A549 (cell line): Measurements from ENCODE around the gene KCNA5. TPM values are rescaled to one million over a fixed set of nuclear protein-coding genes. Genes with fewer than 3 reads are reported as not detected.

Source experiments
- ATAC-seq, 2 experiments: fragments of 200-7000 bp in 1 of 2; fragments of >200 bp in 1 of 2; cut with Nextera tagmentation in 1 of 2; cut with Tn5 transposase in 1 of 2; 3 replicates each; pipeline versions ENCODE4 v1.8.0 to v1.9.1; 2018 to 2020; ENCODE audit warnings: mild to moderate bottlenecking in 1 of 2, moderate library complexity in 1 of 2
- CTCF ChIA-PET: fragments of 300-600 bp; sonication (Branson Sonifier 250); formaldehyde crosslinking; extraction: SDS; loops from one replicate; lab custom pipeline; 2021; ENCODE audit warnings: antibody characterized with exemption, inconsistent platforms; lab: Yijun Ruan, JAX
- POLR2A ChIA-PET: fragments of 350-600 bp; formaldehyde crosslinking; extraction: SDS; loops from one replicate; lab custom pipeline; 2021; ENCODE audit warnings: antibody characterized with exemption, inconsistent platforms; lab: Yijun Ruan, JAX
- DNase-seq, 2 experiments: peaks; one replicate each; pipeline versions ENCODE4 v3.0.0 to v3.0.0-alpha.2; 2011 to 2016; ENCODE audit warnings: low read depth in 1 of 2, low spot score in 1 of 2
- FAIRE-seq: peaks from 2 replicates; lab custom pipeline; 2011; peaks lifted over from hg19 to GRCh38; lab: Jason Lieb, UNC
- H3K27ac ChIP-seq, 2 experiments: fragments of >200 bp; sonication (Bioruptor Twin); formaldehyde crosslinking; 3 replicates each; pipeline ENCODE4 v1.5.1; 2016 to 2017
- H3K4me1 ChIP-seq: fragments of >200 bp; sonication (Bioruptor Twin); formaldehyde crosslinking; 3 replicates; pipeline ENCODE4 v1.6.1; 2016
- H3K4me2 ChIP-seq: fragments of >200 bp; sonication (Bioruptor Twin); formaldehyde crosslinking; 3 replicates; pipeline ENCODE4 v1.6.1; 2016
- H3K4me3 ChIP-seq: fragments of >200 bp; sonication (Bioruptor Twin); formaldehyde crosslinking; 3 replicates; pipeline ENCODE4 v1.5.1; 2016
- H3K9me3 ChIP-seq: fragments of >200 bp; sonication (Bioruptor Twin); formaldehyde crosslinking; 3 replicates; pipeline ENCODE4 v1.6.1; 2016
- CBX8 ChIP-seq: fragments of 200-600 bp; sonication (generic); IDR thresholded peaks from 2 replicates; pipeline ENCODE4 v1.6.1; 2016
- EP300 ChIP-seq, 2 experiments: fragments of >200 bp; sonication (Bioruptor Twin); formaldehyde crosslinking; IDR thresholded peaks; 2 replicates in 1 of 2; 3 replicates in 1 of 2; pipeline ENCODE4 v1.6.1; 2016 to 2017
- FOSB ChIP-seq: fragments of 250-450 bp; sonication (Bioruptor Pico); IDR thresholded peaks from 2 replicates; pipeline ENCODE4 v1.5.0; 2020; ENCODE audit warnings: mild to moderate bottlenecking, moderate library complexity
- HOXB5 ChIP-seq: fragments of 250-450 bp; sonication (Bioruptor Pico); IDR thresholded peaks from 2 replicates; pipeline ENCODE4 v1.5.0; 2020; ENCODE audit warnings: mild to moderate bottlenecking, moderate library complexity
- JUNB ChIP-seq: fragments of >200 bp; sonication (Bioruptor Twin); formaldehyde crosslinking; IDR thresholded peaks from 2 replicates; pipeline ENCODE4 v1.6.1; 2016
- KDM1A ChIP-seq: fragments of 200-600 bp; sonication (generic); IDR thresholded peaks from 2 replicates; pipeline ENCODE4 v1.6.1; 2016; ENCODE audit warnings: low read depth, mild to moderate bottlenecking
- KDM5A ChIP-seq: fragments of 200-600 bp; sonication (generic); IDR thresholded peaks from 2 replicates; pipeline ENCODE4 v1.6.1; 2016; ENCODE audit warnings: antibody characterized with exemption, mild to moderate bottlenecking
- MAFK ChIP-seq: fragments of 450-650 bp; IDR thresholded peaks from 2 replicates; pipeline ENCODE4 v1.6.1; 2014; ENCODE audit not compliant: partially characterized antibody
- MAZ ChIP-seq: fragments of 150-350 bp; IDR thresholded peaks from 2 replicates; pipeline ENCODE4 v1.6.1; 2014; ENCODE audit warnings: antibody characterized with exemption, low read depth, low read length, borderline replicate concordance
- NFE2L2 ChIP-seq: fragments of 150-350 bp; conservative IDR thresholded peaks from 2 replicates; pipeline ENCODE4 v1.6.1; 2014; ENCODE audit warnings: low read length
- NPAS2 ChIP-seq: fragments of 250-450 bp; sonication (Bioruptor Pico); IDR thresholded peaks from 2 replicates; pipeline ENCODE4 v1.8.0; 2022; ENCODE audit warnings: mild to moderate bottlenecking, moderate library complexity, borderline replicate concordance
- PHF8 ChIP-seq: fragments of 200-600 bp; sonication (generic); IDR thresholded peaks from 2 replicates; pipeline ENCODE4 v1.6.1; 2016; ENCODE audit warnings: low read depth, mild to moderate bottlenecking, antibody characterized with exemption, moderate library complexity, borderline replicate concordance
- POLR2A ChIP-seq: IDR thresholded peaks from 2 replicates; pipeline ENCODE4 v1.6.1; 2012; ENCODE audit warnings: mild to moderate bottlenecking, low read length
- POLR2AphosphoS2 ChIP-seq: conservative IDR thresholded peaks from 2 replicates; pipeline ENCODE4 v1.6.1; 2012; ENCODE audit warnings: low read length, improper control_type of control experiment, inconsistent platforms
- RAD21 ChIP-seq, 2 experiments: fragments of >200 bp in 1 of 2; sonication (Bioruptor Twin) in 1 of 2; formaldehyde crosslinking in 1 of 2; IDR thresholded peaks in 1 of 2; conservative IDR thresholded peaks in 1 of 2; 2 replicates in 1 of 2; 3 replicates in 1 of 2; pipeline ENCODE4 v1.6.1; 2012 to 2018; ENCODE audit warnings: inconsistent platforms in 1 of 2
- RARB ChIP-seq: fragments of 250-450 bp; sonication (Bioruptor Pico); IDR thresholded peaks from 2 replicates; pipeline ENCODE4 v1.8.0; 2021; ENCODE audit warnings: mild to moderate bottlenecking, moderate library complexity
- SMC3 ChIP-seq: fragments of >200 bp; sonication (Bioruptor Twin); formaldehyde crosslinking; IDR thresholded peaks from 3 replicates; pipeline ENCODE4 v1.6.1; 2018; ENCODE audit warnings: inconsistent platforms
- SREBF2 ChIP-seq: fragments of 450-650 bp; IDR thresholded peaks from 2 replicates; pipeline ENCODE4 v1.6.1; 2014; ENCODE audit warnings: mild to moderate bottlenecking, moderate library complexity
- ZFP36 ChIP-seq: fragments of 450-650 bp; IDR thresholded peaks from 2 replicates; pipeline ENCODE4 v1.6.1; 2014; ENCODE audit warnings: borderline replicate concordance; ENCODE audit not compliant: partially characterized antibody
- ZNF302 ChIP-seq: fragments of 250-450 bp; sonication (Bioruptor Pico); IDR thresholded peaks from 2 replicates; pipeline ENCODE4 v1.9.0; 2021; ENCODE audit warnings: inconsistent platforms, mild to moderate bottlenecking, moderate library complexity
- ZSCAN20 ChIP-seq: fragments of 250-450 bp; sonication (Bioruptor Pico); IDR thresholded peaks from 2 replicates; pipeline ENCODE4 v1.8.0; 2022; ENCODE audit warnings: mild to moderate bottlenecking, moderate library complexity
- WGBS: methylation state at CpG from one replicate; pipeline ENCODE4 v1.1.6; 2017; ENCODE audit errors: missing lambda C conversion rate; 5-methylcytosine and 5-hydroxymethylcytosine counted together
- polyA plus RNA-seq, 4 experiments: library from polyadenylated mRNA; depleted of rRNA in 3 of 4; stranded (reverse); fragments of >200 nt; fragmentation: RNase III in 1 of 4; extraction: RNeasy Plus Mini Kit Qiagen cat#74134 plus additional on column Dnase treatment in 1 of 4; gene quantifications; 2 replicates in 3 of 4; 3 replicates in 1 of 4; pipeline ENCODE4 v1.2.3, GENCODE V29; 2011 to 2017
- TF ChIP-seq, protein P1 (sequence below): IDR thresholded peaks from 2 replicates; pipeline ENCODE4 v1.6.1; 2012; ENCODE audit warnings: low read depth, borderline replicate concordance
- TF ChIP-seq, protein P2 (sequence below): fragments of 250-450 bp; sonication (Bioruptor Pico); IDR thresholded peaks from 2 replicates; pipeline ENCODE4 v1.5.0; 2020; ENCODE audit warnings: low read depth, mild to moderate bottlenecking, moderate library complexity
- TF ChIP-seq, protein P3 (sequence below): IDR thresholded peaks from 2 replicates; pipeline ENCODE4 v1.6.1; 2012
- TF ChIP-seq, protein P4 (sequence below): fragments of >200 bp; sonication (Bioruptor Twin); formaldehyde crosslinking; IDR thresholded peaks from 2 replicates; pipeline ENCODE4 v1.6.1; 2016
- TF ChIP-seq, protein P5 (sequence below): IDR thresholded peaks from 2 replicates; pipeline ENCODE4 v1.6.1; 2012

The KCNA5 gene
- polyA plus RNA-seq, 2 of the 4 experiments (the other 2 are of a cell fraction), result not detected

GRCh38 chr12:5017638-5018348 is 25.9 kb upstream of the KCNA5 start:
- Histone ChIP-seq H3K4me3 (no peak overlapping the region), H3K9me3 (no peaks in the 10 kb centered on the region), H3K4me1 (no peaks in the 10 kb centered on the region), H3K4me2 (no peak overlapping the region), H3K27ac (no peak overlapping the region)
- FAIRE-seq (no peak), ATAC-seq (no peak), DNase-seq (no peak)
- POLR2A ChIA-PET, result no interaction called here
- 32% methylated on average over 19 of the region's 24 CpGs for WGBS
- TF ChIP-seq, protein P1, sequence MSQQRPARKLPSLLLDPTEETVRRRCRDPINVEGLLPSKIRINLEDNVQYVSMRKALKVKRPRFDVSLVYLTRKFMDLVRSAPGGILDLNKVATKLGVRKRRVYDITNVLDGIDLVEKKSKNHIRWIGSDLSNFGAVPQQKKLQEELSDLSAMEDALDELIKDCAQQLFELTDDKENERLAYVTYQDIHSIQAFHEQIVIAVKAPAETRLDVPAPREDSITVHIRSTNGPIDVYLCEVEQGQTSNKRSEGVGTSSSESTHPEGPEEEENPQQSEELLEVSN, result no peak
- TF ChIP-seq JUNB, result no peak
- TF ChIP-seq FOSB (CRISPR knock-in tag), result no peak
- no peak for TF ChIP-seq HOXB5
- TF ChIP-seq, protein P2, sequence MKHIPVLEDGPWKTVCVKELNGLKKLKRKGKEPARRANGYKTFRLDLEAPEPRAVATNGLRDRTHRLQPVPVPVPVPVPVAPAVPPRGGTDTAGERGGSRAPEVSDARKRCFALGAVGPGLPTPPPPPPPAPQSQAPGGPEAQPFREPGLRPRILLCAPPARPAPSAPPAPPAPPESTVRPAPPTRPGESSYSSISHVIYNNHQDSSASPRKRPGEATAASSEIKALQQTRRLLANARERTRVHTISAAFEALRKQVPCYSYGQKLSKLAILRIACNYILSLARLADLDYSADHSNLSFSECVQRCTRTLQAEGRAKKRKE (CRISPR knock-in tag), result no peak
- TF ChIP-seq KDM5A, result no peak
- TF ChIP-seq CBX8, result no peak
- no peak for TF ChIP-seq KDM1A
- CTCF ChIA-PET, result interaction anchor here (0.6 to 1.2 kb wide), 4 partner anchors 8 to 160 kb away, joined by 3 to 4 read pairs (median 3); no protein-coding TSS in a partner anchor

DNA sequence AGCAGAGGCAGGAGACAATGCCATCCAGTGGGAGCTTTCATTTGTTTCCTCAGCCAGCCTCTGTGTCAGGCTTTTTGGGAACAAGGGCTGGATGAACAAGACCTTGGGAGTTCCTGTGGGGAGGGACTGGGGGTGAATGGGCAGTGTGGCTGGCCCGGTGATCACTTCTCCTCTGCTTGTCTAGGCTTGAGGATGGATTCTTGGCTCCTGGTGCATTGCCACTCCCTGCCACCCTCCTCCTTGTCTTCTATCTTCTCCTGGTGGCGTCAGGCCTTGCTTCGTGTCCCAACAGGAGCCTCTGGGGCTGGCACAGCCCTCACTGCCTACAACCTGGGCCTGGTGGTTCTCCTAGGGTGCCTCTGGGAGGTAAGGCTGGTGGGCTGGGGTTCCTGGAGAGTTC is 25.0 kb upstream of the KCNA5 start:
- Histone ChIP-seq H3K4me1 (no peaks in the 10 kb centered on the region), H3K9me3 (no peaks in the 10 kb centered on the region), H3K4me2 (no peak overlapping the region), H3K4me3 (no peak overlapping the region), H3K27ac (no peak overlapping the region)
- ChIA-PET POLR2A (no interaction called here), CTCF (interaction anchor here (0.8 to 1.2 kb wide), 3 partner anchors 17 to 161 kb away, joined by 3 read pairs; no protein-coding TSS in a partner anchor)
- DNase-seq, result no peak
- no peak for ATAC-seq
- no peak for TF ChIP-seq SREBF2
- no peak for FAIRE-seq
- 0% methylated on average over 3 of the region's 3 CpGs for WGBS

DNA sequence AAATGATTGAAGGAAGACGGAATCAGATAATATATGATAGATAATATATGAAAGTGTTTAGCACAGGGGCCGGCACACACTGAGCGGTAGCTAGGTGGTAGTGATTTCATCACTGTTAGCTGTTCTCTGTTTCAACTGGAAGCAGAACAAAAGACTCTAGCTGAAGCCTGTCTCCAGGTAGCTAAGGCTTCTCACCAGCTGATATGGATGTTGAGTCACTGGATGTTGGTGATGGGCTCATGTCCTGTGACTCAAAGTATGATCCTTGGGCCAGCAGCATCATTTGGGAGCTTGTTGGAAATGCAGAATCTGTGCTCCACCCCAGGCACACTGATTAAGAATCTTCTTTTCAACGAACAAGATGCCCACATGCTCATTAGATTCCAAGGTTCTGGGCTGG is 21.7 kb upstream of the KCNA5 start:
- DNase-seq (no peak), FAIRE-seq (no peak), ATAC-seq (no peak)
- H3K4me1 ChIP-seq, result no peaks in the 10 kb centered on the region
- H3K4me2 ChIP-seq, result no peak overlapping the region
- TF ChIP-seq, protein P2 (CRISPR knock-in tag), result no peak
- no peak for TF ChIP-seq ZNF302 (CRISPR knock-in tag)
- no peak for TF ChIP-seq NFE2L2
- TF ChIP-seq, protein P3, sequence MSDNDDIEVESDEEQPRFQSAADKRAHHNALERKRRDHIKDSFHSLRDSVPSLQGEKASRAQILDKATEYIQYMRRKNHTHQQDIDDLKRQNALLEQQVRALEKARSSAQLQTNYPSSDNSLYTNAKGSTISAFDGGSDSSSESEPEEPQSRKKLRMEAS, result no peak
- TF ChIP-seq NPAS2, result no peak
- no peak for TF ChIP-seq RARB
- WGBS, result 24% methylated on average over 4 of the region's 4 CpGs
- ChIA-PET CTCF (interaction anchor here (0.7 to 5.7 kb wide), 22 partner anchors 8 to 938 kb away, joined by 3 to 72 read pairs (median 4); no protein-coding TSS in a partner anchor), POLR2A (no interaction called here)
- no peak overlapping the region for H3K4me3 ChIP-seq
- H3K9me3 ChIP-seq, result no peaks in the 10 kb centered on the region
- no peak overlapping the region for H3K27ac ChIP-seq

GRCh38 chr12:5022465-5023061 is 21.1 kb upstream of the KCNA5 start:
- H3K9me3 ChIP-seq, result no peaks in the 10 kb centered on the region
- CTCF ChIA-PET, result interaction anchor here (0.7 to 5.7 kb wide), 27 partner anchors 8 to 938 kb away, joined by 3 to 72 read pairs (median 4); no protein-coding TSS in a partner anchor
- POLR2A ChIA-PET, result no interaction called here
- H3K4me3 ChIP-seq, result no peak overlapping the region
- peak; percentile 57 to 66 for DNase-seq
- WGBS, result 8% methylated on average over 12 of the region's 12 CpGs
- FAIRE-seq, result no peak
- H3K4me2 ChIP-seq, result no peak overlapping the region
- H3K4me1 ChIP-seq, result no peaks in the 10 kb centered on the region
- ATAC-seq, result peak; percentile 48 to 87; a peak in 3 of 6 replicates
- H3K27ac ChIP-seq, result no peak overlapping the region
- TF ChIP-seq MAFK (no peak), SMC3 (peak; percentile 75), KDM5A (no peak), NPAS2 (no peak), POLR2AphosphoS2 (no peak), ZFP36 (no peak), MAZ (no peak), PHF8 (no peak), ZSCAN20 (CRISPR knock-in tag) (no peak), RAD21 (conservative IDR thresholded peaks at IDR 0.05 in 1 of 2, IDR thresholded peaks at IDR 0.05 in 1 of 2) (peak; percentile 72 to 82), EP300 (IDR thresholded peaks at IDR 0.05) (no peak), POLR2A (no peak)
- TF ChIP-seq, protein P4, sequence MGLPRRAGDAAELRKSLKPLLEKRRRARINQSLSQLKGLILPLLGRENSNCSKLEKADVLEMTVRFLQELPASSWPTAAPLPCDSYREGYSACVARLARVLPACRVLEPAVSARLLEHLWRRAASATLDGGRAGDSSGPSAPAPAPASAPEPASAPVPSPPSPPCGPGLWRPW, result no peak
- TF ChIP-seq, protein P5, sequence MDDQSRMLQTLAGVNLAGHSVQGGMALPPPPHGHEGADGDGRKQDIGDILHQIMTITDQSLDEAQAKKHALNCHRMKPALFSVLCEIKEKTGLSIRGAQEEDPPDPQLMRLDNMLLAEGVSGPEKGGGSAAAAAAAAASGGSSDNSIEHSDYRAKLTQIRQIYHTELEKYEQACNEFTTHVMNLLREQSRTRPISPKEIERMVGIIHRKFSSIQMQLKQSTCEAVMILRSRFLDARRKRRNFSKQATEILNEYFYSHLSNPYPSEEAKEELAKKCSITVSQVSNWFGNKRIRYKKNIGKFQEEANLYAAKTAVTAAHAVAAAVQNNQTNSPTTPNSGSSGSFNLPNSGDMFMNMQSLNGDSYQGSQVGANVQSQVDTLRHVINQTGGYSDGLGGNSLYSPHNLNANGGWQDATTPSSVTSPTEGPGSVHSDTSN, result no peak
